Measurements from ENCODE around the gene RPL3.

Gene RPL3

GRCh38 chr22:39299829-39300178, 19.6 kb downstream of the RPL3 start:
- ChIA-PET CTCF (interaction anchor here (0.9 kb wide), 1 partner anchor 11 kb away, joined by 5 read pairs; no protein-coding TSS in a partner anchor), POLR2A (interaction anchor here (2.3 to 2.9 kb wide), 2 partner anchors 12 to 20 kb away, joined by 7 to 13 read pairs; partner anchors contain the start of gene RPL3)

GRCh38 chr22:39298241-39298987, 21.0 kb downstream of the RPL3 start:
- CTCF ChIA-PET: no interaction called here
- TF ChIP-seq CTBP1 (IDR thresholded peaks at IDR 0.05; ENCODE audit: borderline replicate concordance) (no peak), HDGF (IDR thresholded peaks at IDR 0.05; ENCODE audit: borderline replicate concordance) (no peak), TARDBP (IDR thresholded peaks at IDR 0.05) (no peak), PKNOX1 (IDR thresholded peaks at IDR 0.05) (no peak), ARNT (IDR thresholded peaks at IDR 0.05) (no peak), SP1 (IDR thresholded peaks at IDR 0.05) (no peak), FOXK2 (IDR thresholded peaks at IDR 0.05) (no peak), L3MBTL2 (conservative IDR thresholded peaks at IDR 0.05) (no peak), ZNF384 (IDR thresholded peaks at IDR 0.05) (no peak)
- DNase-seq (ENCODE audit: extremely low spot score): no peak
- POLR2A ChIA-PET: interaction anchor here (1.7 to 2.9 kb wide), 4 partner anchors 13 to 22 kb away, joined by 5 to 13 read pairs (median 8); partner anchors contain the start of gene RPL3

More at GRCh38 chr22:39299829-39300178, 19.6 kb downstream of the RPL3 start:
- no peak for DNase-seq (ENCODE audit: extremely low spot score)
- TF ChIP-seq TARDBP (IDR thresholded peaks at IDR 0.05) (no peak), ZNF384 (IDR thresholded peaks at IDR 0.05) (no peak), BHLHE40 (IDR thresholded peaks at IDR 0.05; ENCODE audit: borderline replicate concordance) (no peak), FOXM1 (IDR thresholded peaks at IDR 0.05; ENCODE audit: borderline replicate concordance) (no peak), SP1 (IDR thresholded peaks at IDR 0.05) (no peak), NFRKB (IDR thresholded peaks at IDR 0.05) (no peak), LEF1 (IDR thresholded peaks at IDR 0.05; ENCODE audit: borderline replicate concordance) (no peak), L3MBTL2 (conservative IDR thresholded peaks at IDR 0.05) (no peak)

- TF ChIP-seq NFRKB (IDR thresholded peaks at IDR 0.05): no peak
- TF ChIP-seq ZNF384 (IDR thresholded peaks at IDR 0.05): no peak
- TF ChIP-seq ARNT (IDR thresholded peaks at IDR 0.05): no peak
- no peak for TF ChIP-seq SP1 (IDR thresholded peaks at IDR 0.05)
- TF ChIP-seq ELF4 (IDR thresholded peaks at IDR 0.05): no peak
- no peak for TF ChIP-seq FOXA1 (IDR thresholded peaks at IDR 0.05)
- no peak for TF ChIP-seq SUZ12 (IDR thresholded peaks at IDR 0.05)
- TF ChIP-seq FOXK2 (IDR thresholded peaks at IDR 0.05): no peak
- TF ChIP-seq LEF1 (IDR thresholded peaks at IDR 0.05; ENCODE audit: borderline replicate concordance): no peak
- DNase-seq (ENCODE audit: extremely low spot score): no peak
- POLR2A ChIA-PET: interaction anchor here (1.7 to 1.9 kb wide), 2 partner anchors 20 to 22 kb away, joined by 5 to 8 read pairs; no protein-coding TSS in a partner anchor
- CTCF ChIA-PET: no interaction called here
Observed at GRCh38 chr22:39297490-39298240, 21.8 kb downstream of the RPL3 start.

GRCh38 chr22:39296981-39297489, 22.4 kb downstream of the RPL3 start:
- ChIA-PET CTCF (no interaction called here), POLR2A (interaction anchor here (1.7 to 1.9 kb wide), 2 partner anchors 21 to 23 kb away, joined by 5 to 8 read pairs; no protein-coding TSS in a partner anchor)
- no peak for TF ChIP-seq NFRKB (IDR thresholded peaks at IDR 0.05)
- no peak for TF ChIP-seq FOXM1 (IDR thresholded peaks at IDR 0.05; ENCODE audit: borderline replicate concordance)
- no peak for TF ChIP-seq ARNT (IDR thresholded peaks at IDR 0.05)
- no peak for TF ChIP-seq SP1 (IDR thresholded peaks at IDR 0.05)
- no peak for TF ChIP-seq LEF1 (IDR thresholded peaks at IDR 0.05; ENCODE audit: borderline replicate concordance)
- TF ChIP-seq CTBP1 (IDR thresholded peaks at IDR 0.05; ENCODE audit: borderline replicate concordance): no peak
- TF ChIP-seq SUZ12 (IDR thresholded peaks at IDR 0.05): no peak
- no peak for DNase-seq (ENCODE audit: extremely low spot score)

GRCh38 chr22:39296535-39296934, 22.9 kb downstream of the RPL3 start:
- ChIA-PET CTCF (interaction anchor here (0.7 kb wide), 1 partner anchor 10 kb away, joined by 3 read pairs; no protein-coding TSS in a partner anchor), POLR2A (interaction anchor here (1.7 to 1.9 kb wide), 2 partner anchors 21 to 24 kb away, joined by 5 to 8 read pairs; no protein-coding TSS in a partner anchor)
- TF ChIP-seq BHLHE40 (IDR thresholded peaks at IDR 0.05; ENCODE audit: borderline replicate concordance): no peak
- TF ChIP-seq FOXM1 (IDR thresholded peaks at IDR 0.05; ENCODE audit: borderline replicate concordance): no peak
- no peak for TF ChIP-seq NFRKB (IDR thresholded peaks at IDR 0.05)
- no peak for TF ChIP-seq FOXA1 (IDR thresholded peaks at IDR 0.05)
- no peak for DNase-seq (ENCODE audit: extremely low spot score)

GRCh38 chr22:39294571-39295468, 24.6 kb downstream of the RPL3 start:
- no peak for DNase-seq (ENCODE audit: extremely low spot score)
- ChIA-PET POLR2A (no interaction called here), CTCF (interaction anchor here (0.9 kb wide), 1 partner anchor 14 kb away, joined by 3 read pairs; no protein-coding TSS in a partner anchor)
- TF ChIP-seq HDGF (IDR thresholded peaks at IDR 0.05; ENCODE audit: borderline replicate concordance) (no peak), SUZ12 (IDR thresholded peaks at IDR 0.05) (no peak), FOXA1 (IDR thresholded peaks at IDR 0.05) (no peak), L3MBTL2 (conservative IDR thresholded peaks at IDR 0.05) (no peak), CTBP1 (IDR thresholded peaks at IDR 0.05; ENCODE audit: borderline replicate concordance) (no peak), FOXK2 (IDR thresholded peaks at IDR 0.05) (no peak), PKNOX1 (IDR thresholded peaks at IDR 0.05) (no peak), TARDBP (IDR thresholded peaks at IDR 0.05) (no peak), BHLHE40 (IDR thresholded peaks at IDR 0.05; ENCODE audit: borderline replicate concordance) (no peak), ZNF384 (IDR thresholded peaks at IDR 0.05) (no peak), FOXM1 (IDR thresholded peaks at IDR 0.05; ENCODE audit: borderline replicate concordance) (no peak)

All from HEK293T (cell line).